Measurements from ENCODE around the gene ZNF420. TPM values are rescaled to one million over a fixed set of nuclear protein-coding genes. Genes with fewer than 3 reads are reported as not detected.
"Not testable (repeated sequence)": the region's sequence is repeated elsewhere in the genome, so short reads cannot be mapped to it uniquely, and the experiment has no call there.

ZNF420 gene
- polyA plus RNA-seq, 1 experiment = 2.7 TPM

DNA sequence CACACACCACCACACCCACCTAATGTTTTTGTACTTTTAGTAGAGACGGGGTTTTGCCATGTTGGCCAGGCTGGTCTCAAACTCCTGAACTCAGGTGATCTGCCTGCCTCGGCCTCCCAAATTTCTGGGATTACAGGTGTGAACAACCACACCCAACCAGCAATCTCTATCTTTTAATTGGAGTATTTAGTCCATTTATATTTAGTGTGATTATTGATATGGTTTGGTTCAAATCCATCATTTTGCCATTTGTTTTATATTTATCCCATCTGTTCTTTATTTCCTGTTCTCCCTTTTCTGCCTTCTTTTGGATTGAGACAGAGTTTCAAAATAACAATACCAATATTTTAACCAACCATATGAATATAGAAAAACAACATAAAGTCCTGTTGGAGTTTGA lies 4.1 kb downstream of the ZNF420 start:
- Histone ChIP-seq H3K36me3 (ENCODE audit: control insufficient read depth, insufficient read depth, low read length) (no peaks in the 10 kb centered on the region), H3K4me3 (ENCODE audit: low read depth, low read length) (no peak overlapping the region), H3K27me3 (ENCODE audit: control insufficient read depth, insufficient read depth, low read length) (no peaks in the 10 kb centered on the region)
- no peak for TF ChIP-seq CTCF (IDR thresholded peaks at IDR 0.05; ENCODE audit: insufficient read depth, low read depth, low read length)
- DNase-seq (ENCODE audit: low read depth) = no peak
- POLR2A ChIA-PET = no interaction called here
- CTCF ChIA-PET = no interaction called here

GRCh38 chr19:37087110-37087509 lies 8.9 kb downstream of the ZNF420 start:
- POLR2A ChIA-PET = no interaction called here
- no peaks in the 10 kb centered on the region for H3K36me3 ChIP-seq (ENCODE audit: control insufficient read depth, insufficient read depth, low read length)
- no peak for TF ChIP-seq CTCF (IDR thresholded peaks at IDR 0.05; ENCODE audit: insufficient read depth, low read depth, low read length)
- no peak overlapping the region for H3K4me3 ChIP-seq (ENCODE audit: low read depth, low read length)
- CTCF ChIA-PET = interaction anchor here (0.7 to 1.3 kb wide), 2 partner anchors 9 to 446 kb away, joined by 3 read pairs; partner anchors contain the start of gene ZNF420
- DNase-seq (ENCODE audit: low read depth) = no peak
- H3K27me3 ChIP-seq (ENCODE audit: control insufficient read depth, insufficient read depth, low read length) = no peaks in the 10 kb centered on the region

- peaks cover 1% of the 10 kb centered on the region; the same call in 1 of the 2 replicates for H3K36me3 ChIP-seq (ENCODE audit: control insufficient read depth, insufficient read depth, low read length)
- CTCF ChIA-PET = no interaction called here
- POLR2A ChIA-PET = no interaction called here
- DNase-seq (ENCODE audit: low read depth) = no peak
- no peak for TF ChIP-seq CTCF (IDR thresholded peaks at IDR 0.05; ENCODE audit: insufficient read depth, low read depth, low read length)
- H3K27me3 ChIP-seq (ENCODE audit: control insufficient read depth, insufficient read depth, low read length) = no peaks in the 10 kb centered on the region
- H3K4me3 ChIP-seq (ENCODE audit: low read depth, low read length) = no peak overlapping the region
These were observed 17.6 kb downstream of the ZNF420 start for GRCh38 chr19:37095859-37096258.

GRCh38 chr19:37098570-37098969 lies 20.3 kb downstream of the ZNF420 start:
- no peak for TF ChIP-seq CTCF (IDR thresholded peaks at IDR 0.05; ENCODE audit: insufficient read depth, low read depth, low read length)
- Histone ChIP-seq H3K4me3 (ENCODE audit: low read depth, low read length) (no peak overlapping the region), H3K36me3 (ENCODE audit: control insufficient read depth, insufficient read depth, low read length) (peaks cover 5% of the 10 kb centered on the region), H3K27me3 (ENCODE audit: control insufficient read depth, insufficient read depth, low read length) (no peaks in the 10 kb centered on the region)
- DNase-seq (ENCODE audit: low read depth) = no peak
- ChIA-PET POLR2A (no interaction called here), CTCF (no interaction called here)

- H3K4me3 ChIP-seq (ENCODE audit: low read depth, low read length); CTCF ChIA-PET; DNase-seq (ENCODE audit: low read depth); POLR2A ChIA-PET; H3K36me3 ChIP-seq (ENCODE audit: control insufficient read depth, insufficient read depth, low read length); H3K27me3 ChIP-seq (ENCODE audit: control insufficient read depth, insufficient read depth, low read length): not testable (repeated sequence)
These were observed 25.9 kb downstream of the ZNF420 start for GRCh38 chr19:37104135-37104534.

DNA sequence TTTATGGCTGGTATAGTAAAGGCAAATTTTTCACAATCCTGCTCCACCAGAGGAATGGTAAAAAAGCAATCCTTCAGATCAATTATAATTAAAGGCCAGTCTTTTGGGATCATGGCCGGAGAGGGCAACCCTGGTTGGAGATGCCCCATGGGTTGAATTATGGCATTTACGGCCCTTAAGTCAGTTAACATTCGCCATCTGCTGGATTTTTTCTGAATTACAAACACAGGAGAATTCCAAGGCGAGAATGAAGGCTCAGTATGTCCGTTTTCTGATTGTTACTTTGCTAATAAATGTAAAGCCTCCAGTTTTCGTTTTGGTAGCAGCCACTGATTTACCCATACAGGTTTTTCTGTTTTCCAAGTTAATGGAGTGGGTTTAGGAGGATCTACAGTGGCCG lies 33.5 kb downstream of the ZNF420 start:
- not testable (repeated sequence) for DNase-seq (ENCODE audit: low read depth); H3K36me3 ChIP-seq (ENCODE audit: control insufficient read depth, insufficient read depth, low read length)

More for the DNA sequence above, 33.5 kb downstream of the ZNF420 start:
- H3K4me3 ChIP-seq (ENCODE audit: low read depth, low read length); CTCF ChIA-PET; H3K27me3 ChIP-seq (ENCODE audit: control insufficient read depth, insufficient read depth, low read length); POLR2A ChIA-PET: not testable (repeated sequence)
